ENCODE data around the gene JHY. TPM values are rescaled to one million over a fixed set of nuclear protein-coding genes. Genes with fewer than 3 reads are reported as not detected.

The JHY gene
- total and polyA plus RNA-seq, 8 donors: 1.1 to 4.2 (median 2.1) TPM

GRCh38 chr11:122843281-122844141, 39.0 kb upstream of the JHY start:
- Histone ChIP-seq H3K27me3 (peaks cover 0 to 2% (median 0%) of the 10 kb centered on the region in 4 donors), H3K4me1 (no peaks in the 10 kb centered on the region), H3K36me3 (no peaks in the 10 kb centered on the region), H3K4me3 (no peak overlapping the region), H3K27ac (no peak overlapping the region), H3K9me3 (no peaks in the 10 kb centered on the region)
- DNase-seq (no peak), ATAC-seq (peak in 1 of 4 donors; percentile 32), FAIRE-seq (no peak)
- intact Hi-C loops (cut with DNase I): loop anchor here in 1 of 3 donors (10.0 kb wide), 1 partner anchor 49 kb away; no protein-coding TSS in a partner anchor
- 35 to 43% methylated on average over 10 of the region's 10 CpGs for WGBS, 2 donors
- TF ChIP-seq, protein P1, sequence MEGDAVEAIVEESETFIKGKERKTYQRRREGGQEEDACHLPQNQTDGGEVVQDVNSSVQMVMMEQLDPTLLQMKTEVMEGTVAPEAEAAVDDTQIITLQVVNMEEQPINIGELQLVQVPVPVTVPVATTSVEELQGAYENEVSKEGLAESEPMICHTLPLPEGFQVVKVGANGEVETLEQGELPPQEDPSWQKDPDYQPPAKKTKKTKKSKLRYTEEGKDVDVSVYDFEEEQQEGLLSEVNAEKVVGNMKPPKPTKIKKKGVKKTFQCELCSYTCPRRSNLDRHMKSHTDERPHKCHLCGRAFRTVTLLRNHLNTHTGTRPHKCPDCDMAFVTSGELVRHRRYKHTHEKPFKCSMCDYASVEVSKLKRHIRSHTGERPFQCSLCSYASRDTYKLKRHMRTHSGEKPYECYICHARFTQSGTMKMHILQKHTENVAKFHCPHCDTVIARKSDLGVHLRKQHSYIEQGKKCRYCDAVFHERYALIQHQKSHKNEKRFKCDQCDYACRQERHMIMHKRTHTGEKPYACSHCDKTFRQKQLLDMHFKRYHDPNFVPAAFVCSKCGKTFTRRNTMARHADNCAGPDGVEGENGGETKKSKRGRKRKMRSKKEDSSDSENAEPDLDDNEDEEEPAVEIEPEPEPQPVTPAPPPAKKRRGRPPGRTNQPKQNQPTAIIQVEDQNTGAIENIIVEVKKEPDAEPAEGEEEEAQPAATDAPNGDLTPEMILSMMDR (IDR thresholded peaks at IDR 0.05): no peak

DNA sequence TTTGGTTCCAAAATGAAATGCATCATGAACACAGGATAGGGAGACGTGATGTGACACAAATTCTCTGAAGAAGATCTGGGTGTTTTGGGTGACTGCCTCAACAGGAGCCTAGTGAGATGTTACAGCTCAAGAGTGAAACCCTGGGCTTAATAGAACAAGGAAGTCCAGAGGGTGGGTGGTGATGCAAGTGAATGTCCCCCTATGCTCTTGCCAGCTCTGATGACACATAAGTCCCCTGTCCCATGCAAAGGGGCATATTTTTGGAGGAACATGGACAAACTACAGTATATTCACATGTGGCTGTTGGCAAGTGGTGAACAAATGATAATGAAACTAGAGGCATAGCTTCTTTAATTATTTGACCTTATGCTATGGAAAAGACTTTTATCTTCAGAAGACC, 35.1 kb upstream of the JHY start:
- H3K4me3 ChIP-seq: no peak overlapping the region
- 53 to 58% methylated on average over 1 of the region's 1 CpG for WGBS, 2 donors
- no peak for ATAC-seq
- DNase-seq: no peak
- no peak for FAIRE-seq
- TF ChIP-seq, protein P1 (IDR thresholded peaks at IDR 0.05): no peak
- intact Hi-C loops (cut with DNase I): loop anchor here in 1 of 3 donors (10.0 kb wide), 1 partner anchor 53 kb away; no protein-coding TSS in a partner anchor
- no peaks in the 10 kb centered on the region for H3K4me1 ChIP-seq
- H3K27me3 ChIP-seq: peaks cover 0 to 9% (median 0%) of the 10 kb centered on the region in 4 donors
- no peak overlapping the region for H3K27ac ChIP-seq
- no peaks in the 10 kb centered on the region for H3K9me3 ChIP-seq
- H3K36me3 ChIP-seq: no peaks in the 10 kb centered on the region

DNA sequence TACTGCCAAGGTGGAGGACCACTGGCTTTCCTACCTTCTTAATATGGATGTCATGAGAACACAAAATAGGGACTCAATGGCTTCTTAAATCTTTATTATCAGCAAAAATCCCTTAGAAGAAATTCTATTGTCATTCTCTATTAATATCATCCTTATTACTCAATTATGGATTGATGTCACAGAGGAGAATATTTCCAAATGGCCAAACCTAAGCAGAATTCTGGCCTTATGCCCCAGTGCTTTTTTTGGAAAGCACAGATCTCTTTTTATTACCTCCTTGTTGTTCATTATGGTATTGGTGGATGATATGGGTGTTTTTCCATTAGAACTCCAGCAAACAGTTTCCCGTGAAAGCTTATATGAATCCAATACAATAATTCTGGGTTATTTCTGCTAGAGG, 34.4 kb upstream of the JHY start:
- Histone ChIP-seq H3K9me3 (no peaks in the 10 kb centered on the region), H3K4me3 (no peak overlapping the region), H3K27me3 (peaks cover 0 to 9% (median 0%) of the 10 kb centered on the region in 4 donors), H3K36me3 (no peaks in the 10 kb centered on the region), H3K27ac (no peak overlapping the region), H3K4me1 (no peaks in the 10 kb centered on the region)
- DNase-seq (no peak), FAIRE-seq (no peak), ATAC-seq (no peak)
- WGBS, 2 donors: 85 to 91% methylated on average over 1 of the region's 1 CpG
- intact Hi-C loops (cut with DNase I): loop anchor here in 1 of 3 donors (10.0 kb wide), 1 partner anchor 53 kb away; no protein-coding TSS in a partner anchor
- TF ChIP-seq, protein P1 (IDR thresholded peaks at IDR 0.05): no peak

GRCh38 chr11:122850076-122850631, 32.4 kb upstream of the JHY start:
- H3K9me3 ChIP-seq: no peaks in the 10 kb centered on the region
- TF ChIP-seq, protein P1 (IDR thresholded peaks at IDR 0.05): no peak
- H3K4me1 ChIP-seq: no peaks in the 10 kb centered on the region
- H3K27me3 ChIP-seq: peaks cover 0 to 9% (median 0%) of the 10 kb centered on the region in 4 donors
- DNase-seq (no peak), FAIRE-seq (no peak), ATAC-seq (no peak)
- WGBS, 2 donors: 50 to 54% methylated on average over 7 of the region's 7 CpGs
- no peak overlapping the region for H3K27ac ChIP-seq
- intact Hi-C loops (cut with DNase I): loop anchor here in 1 of 3 donors (10.0 kb wide), 1 partner anchor 55 kb away; no protein-coding TSS in a partner anchor
- no peaks in the 10 kb centered on the region for H3K36me3 ChIP-seq
- H3K4me3 ChIP-seq: no peak overlapping the region

Measured in pancreas (tissue), 10 donors.